T-helper 17 cell (primary cell): ENCODE results near the gene LRCH4. TPM values are rescaled to one million over a fixed set of nuclear protein-coding genes. Genes with fewer than 3 reads are reported as not detected.
A peak's percentile ranks its signal among the peaks of the same experiment; 100 is the strongest.
"Not testable (repeated sequence)": the region's sequence is repeated elsewhere in the genome, so short reads cannot be mapped to it uniquely, and the experiment has no call there.

Source experiments
- ATAC-seq: fragments of 150-1000 bp; cut with Tn5 transposase; 2 replicates; pipeline ENCODE4 v1.10.0; 2021; ENCODE audit warnings: mild to moderate bottlenecking, moderate library complexity
- DNase-seq, 3 donors: peaks; one replicate each; pipeline versions ENCODE4 v3.0.0 to v3.0.0-alpha.2; 2020 to 2021
- H3K9me3 ChIP-seq: one replicate; pipeline ENCODE4 v1.7.0; 2013; ENCODE audit warnings: low read length, mild to moderate bottlenecking; ENCODE audit not compliant: control insufficient read depth, poor library complexity, severe bottlenecking
- H3K27ac Mint-ChIP-seq: one replicate; pipeline ENCODE4 v1.8.0; 2022; ENCODE audit warnings: mild to moderate bottlenecking, moderate library complexity, mixed read lengths
- H3K27me3 Mint-ChIP-seq: one replicate; pipeline ENCODE4 v1.8.0; 2022; ENCODE audit warnings: mixed read lengths
- H3K36me3 Mint-ChIP-seq: one replicate; pipeline ENCODE4 v1.8.0; 2022; ENCODE audit warnings: low read depth, mixed read lengths
- H3K4me1 Mint-ChIP-seq: one replicate; pipeline ENCODE4 v1.8.0; 2022; ENCODE audit warnings: mild to moderate bottlenecking, mixed read lengths
- H3K4me3 Mint-ChIP-seq: one replicate; pipeline ENCODE4 v1.8.0; 2022; ENCODE audit warnings: mild to moderate bottlenecking, moderate library complexity, mixed read lengths
- total RNA-seq, 4 donors: library from RNA in 2 of 4; stranded (reverse) in 2 of 4; gene quantifications; one replicate each; pipeline ENCODE4 v1.2.3 and lab custom pipeline; 2022 to 2026

The LRCH4 gene
- total RNA-seq, 2 donors from 2014 or later = 284 to 305 TPM

- H3K27ac Mint-ChIP-seq = peak overlapping the region; percentile 81
Measured at GRCh38 chr7:100563809-100564400, 22.0 kb downstream of the LRCH4 start.

GRCh38 chr7:100563100-100563564, 22.8 kb downstream of the LRCH4 start:
- Mint-ChIP-seq H3K4me1 (peaks cover 10% of the 10 kb centered on the region), H3K27me3 (no peaks in the 10 kb centered on the region), H3K4me3 (no peak overlapping the region), H3K36me3 (peaks cover 4% of the 10 kb centered on the region), H3K27ac (peak overlapping the region; percentile 81)
- ATAC-seq (no peak), DNase-seq (no peak)
- no peaks in the 10 kb centered on the region for H3K9me3 ChIP-seq

More at GRCh38 chr7:100563809-100564400, 22.0 kb downstream of the LRCH4 start:
- H3K9me3 ChIP-seq = no peaks in the 10 kb centered on the region
- Mint-ChIP-seq H3K4me3 (no peak overlapping the region), H3K36me3 (peaks cover 4% of the 10 kb centered on the region), H3K27me3 (no peaks in the 10 kb centered on the region), H3K4me1 (peaks cover 15% of the 10 kb centered on the region)
- ATAC-seq (peak; percentile 78), DNase-seq (peak; percentile 63 to 83 (median 66))

GRCh38 chr7:100562195-100563099, 23.5 kb downstream of the LRCH4 start:
- no peak overlapping the region for H3K4me3 Mint-ChIP-seq
- ATAC-seq (no peak), DNase-seq (no peak)
- peaks cover 10% of the 10 kb centered on the region for H3K4me1 Mint-ChIP-seq
- peaks cover 4% of the 10 kb centered on the region for H3K36me3 Mint-ChIP-seq
- peak overlapping the region; percentile 81 for H3K27ac Mint-ChIP-seq
- H3K27me3 Mint-ChIP-seq = no peaks in the 10 kb centered on the region
- no peaks in the 10 kb centered on the region for H3K9me3 ChIP-seq

- no peak for DNase-seq
- peaks cover 7% of the 10 kb centered on the region for H3K4me1 Mint-ChIP-seq
- peaks cover 4% of the 10 kb centered on the region for H3K36me3 Mint-ChIP-seq
- H3K4me3 Mint-ChIP-seq = no peak overlapping the region
- ATAC-seq = no peak
- no peaks in the 10 kb centered on the region for H3K27me3 Mint-ChIP-seq
- no peak overlapping the region for H3K27ac Mint-ChIP-seq
- no peaks in the 10 kb centered on the region for H3K9me3 ChIP-seq
Measured at GRCh38 chr7:100561491-100562194, 24.3 kb downstream of the LRCH4 start.

- no peak overlapping the region for H3K27ac Mint-ChIP-seq
- no peaks in the 10 kb centered on the region for H3K9me3 ChIP-seq
- no peak for DNase-seq
- ATAC-seq = no peak
- H3K4me1 Mint-ChIP-seq = peaks cover 9% of the 10 kb centered on the region
- peaks cover 5% of the 10 kb centered on the region for H3K36me3 Mint-ChIP-seq
- H3K4me3 Mint-ChIP-seq = no peak overlapping the region
- no peaks in the 10 kb centered on the region for H3K27me3 Mint-ChIP-seq
Measured at GRCh38 chr7:100559127-100559526, 26.8 kb downstream of the LRCH4 start.

GRCh38 chr7:100556541-100556940, 29.4 kb downstream of the LRCH4 start:
- Mint-ChIP-seq H3K27ac (peak overlapping the region; percentile 68), H3K36me3 (peaks cover 9% of the 10 kb centered on the region), H3K27me3 (no peaks in the 10 kb centered on the region), H3K4me3 (no peak overlapping the region), H3K4me1 (peaks cover 9% of the 10 kb centered on the region)
- DNase-seq (no peak), ATAC-seq (no peak)
- H3K9me3 ChIP-seq = no peaks in the 10 kb centered on the region

GRCh38 chr7:100555701-100556100, 30.2 kb downstream of the LRCH4 start:
- Mint-ChIP-seq H3K27ac (peak overlapping the region; percentile 68), H3K27me3 (no peaks in the 10 kb centered on the region), H3K4me1 (peaks cover 10% of the 10 kb centered on the region), H3K36me3 (peaks cover 9% of the 10 kb centered on the region), H3K4me3 (no peak overlapping the region)
- no peaks in the 10 kb centered on the region for H3K9me3 ChIP-seq
- ATAC-seq (no peak), DNase-seq (no peak)

GRCh38 chr7:100553032-100553431, 32.9 kb downstream of the LRCH4 start:
- ATAC-seq (no peak), DNase-seq (no peak)
- Mint-ChIP-seq H3K27me3 (no peaks in the 10 kb centered on the region), H3K36me3 (peaks cover 9% of the 10 kb centered on the region), H3K27ac (peak overlapping the region; percentile 14), H3K4me1 (peaks cover 27% of the 10 kb centered on the region), H3K4me3 (no peak overlapping the region)
- no peaks in the 10 kb centered on the region for H3K9me3 ChIP-seq

- H3K27ac Mint-ChIP-seq = no peak overlapping the region
- DNase-seq = no peak
- H3K27me3 Mint-ChIP-seq = no peaks in the 10 kb centered on the region
- peaks cover 32% of the 10 kb centered on the region for H3K4me1 Mint-ChIP-seq
- peaks cover 9% of the 10 kb centered on the region for H3K36me3 Mint-ChIP-seq
- no peak for ATAC-seq
- H3K4me3 Mint-ChIP-seq = no peak overlapping the region
- no peaks in the 10 kb centered on the region for H3K9me3 ChIP-seq
Measured at GRCh38 chr7:100552532-100552931, 33.4 kb downstream of the LRCH4 start.

- ATAC-seq, DNase-seq, H3K9me3 ChIP-seq, H3K36me3 Mint-ChIP-seq, H3K27me3 Mint-ChIP-seq: not testable (repeated sequence)
- H3K4me3 Mint-ChIP-seq = peak overlapping the region; percentile 75
- H3K27ac Mint-ChIP-seq = peak overlapping the region; percentile 91
- H3K4me1 Mint-ChIP-seq = peaks cover 68% of the 10 kb centered on the region
Measured at GRCh38 chr7:100548446-100548845, 37.5 kb downstream of the LRCH4 start.

GRCh38 chr7:100547872-100548271, 38.1 kb downstream of the LRCH4 start:
- Mint-ChIP-seq H3K27me3 (no peaks in the 10 kb centered on the region), H3K27ac (peak overlapping the region; percentile 98), H3K4me1 (peaks cover 72% of the 10 kb centered on the region), H3K4me3 (peak overlapping the region; percentile 100), H3K36me3 (peaks cover 2% of the 10 kb centered on the region)
- H3K9me3 ChIP-seq = no peaks in the 10 kb centered on the region
- ATAC-seq = no peak
- DNase-seq = no peak

GRCh38 chr7:100546926-100547800, 38.8 kb downstream of the LRCH4 start:
- no peaks in the 10 kb centered on the region for H3K9me3 ChIP-seq
- H3K36me3 Mint-ChIP-seq = no peaks in the 10 kb centered on the region
- ATAC-seq (no peak), DNase-seq (no peak)
- H3K27me3 Mint-ChIP-seq = no peaks in the 10 kb centered on the region
- peak overlapping the region; percentile 98 for H3K27ac Mint-ChIP-seq
- peaks cover 75% of the 10 kb centered on the region for H3K4me1 Mint-ChIP-seq
- peak overlapping the region; percentile 100 for H3K4me3 Mint-ChIP-seq
